ENCODE results near the gene FECH. TPM values are rescaled to one million over a fixed set of nuclear protein-coding genes. Genes with fewer than 3 reads are reported as not detected.

The FECH gene
- total and polyA plus RNA-seq, 2 donors (not counting 1 experiment from before 2014, with no cell fraction given), result 5.8 to 10.4 TPM

- no peak overlapping the region for H3K4me3 Mint-ChIP-seq
- no peak overlapping the region for H3K4me2 ChIP-seq (replicated peaks; ENCODE audit: low read depth, low read length, poor library complexity, severe bottlenecking)
- ChIA-PET POLR2A (no interaction called here), CTCF (interaction anchor here (1.2 kb wide), 2 partner anchors 8 to 12 kb away, joined by 4 to 7 read pairs; no protein-coding TSS in a partner anchor)
- no peaks in the 10 kb centered on the region for H3K9me3 ChIP-seq (ENCODE audit: control extremely low read depth in 1 of 3, control insufficient read depth in 2 of 3, insufficient read depth in 1 of 3, low read length in 2 of 3)
- H3K4me1 ChIP-seq (ENCODE audit: control insufficient read depth in 2 of 2, insufficient read depth in 2 of 2, low read length in 2 of 2), result no peaks in the 10 kb centered on the region
- H3K79me2 ChIP-seq (ENCODE audit: control insufficient read depth, insufficient read depth, low read length), result no peaks in the 10 kb centered on the region
- ATAC-seq (ENCODE audit: low read depth), result no peak
- no peaks in the 10 kb centered on the region for H3K27me3 Mint-ChIP-seq
- H2AFZ ChIP-seq (ENCODE audit: insufficient read depth, low read depth, low read length, poor library complexity, severe bottlenecking), result no peak overlapping the region
- H3K27ac ChIP-seq (ENCODE audit: low read length in 2 of 2), result no peak overlapping the region
- no peak for DNase-seq
- 100% methylated on average over 3 of the region's 4 CpGs for WGBS (ENCODE audit: insufficient coverage)
- no peak for TF ChIP-seq CTCF (IDR thresholded peaks at IDR 0.05)
- no peak for TF ChIP-seq EZH2 (IDR thresholded peaks at IDR 0.05; ENCODE audit: borderline replicate concordance, insufficient read depth, low read depth, low read length, poor library complexity, severe bottlenecking)
- H3K9ac ChIP-seq (ENCODE audit: low read length), result no peak overlapping the region
- H3K4me1 Mint-ChIP-seq, result no peaks in the 10 kb centered on the region
- H3K27ac Mint-ChIP-seq, result no peak overlapping the region
- H3K4me3 ChIP-seq (ENCODE audit: control extremely low read depth in 1 of 5, extremely low read depth in 1 of 5, insufficient read depth in 1 of 5, low read depth in 2 of 5, low read length in 4 of 5), result no peak overlapping the region
- H4K20me1 ChIP-seq (ENCODE audit: control insufficient read depth, insufficient read depth, low read length, poor library complexity, severe bottlenecking), result no peaks in the 10 kb centered on the region
- no peaks in the 10 kb centered on the region for H3K9me3 Mint-ChIP-seq (ENCODE audit: insufficient read depth)
- intact Hi-C loops (cut with micrococcal nuclease), result no loop called here
- peaks cover 0 to 18% of the 10 kb centered on the region in 2 experiments for H3K36me3 ChIP-seq (replicated peaks in 1 of 2; ENCODE audit: control extremely low read depth in 1 of 2, control insufficient read depth in 1 of 2, extremely low read depth in 1 of 2, insufficient read depth in 2 of 2, low read length in 1 of 2)
- no peaks in the 10 kb centered on the region for H3K27me3 ChIP-seq (replicated peaks in 1 of 4; ENCODE audit: control extremely low read depth in 1 of 4, control insufficient read depth in 3 of 4, insufficient read depth in 4 of 4, low read length in 3 of 4)
Measured at GRCh38 chr18:57570162-57570561, 16.3 kb downstream of the FECH start.

- H3K36me3 ChIP-seq (replicated peaks in 1 of 2; ENCODE audit: control extremely low read depth in 1 of 2, control insufficient read depth in 1 of 2, extremely low read depth in 1 of 2, insufficient read depth in 2 of 2, low read length in 1 of 2), result peaks cover 0 to 18% of the 10 kb centered on the region in 2 experiments
Measured at GRCh38 chr18:57569133-57569532, 17.4 kb downstream of the FECH start.

More at GRCh38 chr18:57569133-57569532, 17.4 kb downstream of the FECH start:
- ChIA-PET POLR2A (no interaction called here), CTCF (no interaction called here)
- Histone ChIP-seq H3K4me3 (ENCODE audit: control extremely low read depth in 1 of 5, extremely low read depth in 1 of 5, insufficient read depth in 1 of 5, low read depth in 2 of 5, low read length in 4 of 5) (no peak overlapping the region), H2AFZ (ENCODE audit: insufficient read depth, low read depth, low read length, poor library complexity, severe bottlenecking) (no peak overlapping the region), H3K9ac (ENCODE audit: low read length) (no peak overlapping the region), H3K4me1 (ENCODE audit: control insufficient read depth in 2 of 2, insufficient read depth in 2 of 2, low read length in 2 of 2) (no peaks in the 10 kb centered on the region), H3K9me3 (ENCODE audit: control extremely low read depth in 1 of 3, control insufficient read depth in 2 of 3, insufficient read depth in 1 of 3, low read length in 2 of 3) (no peaks in the 10 kb centered on the region), H3K4me2 (replicated peaks; ENCODE audit: low read depth, low read length, poor library complexity, severe bottlenecking) (no peak overlapping the region), H3K79me2 (ENCODE audit: control insufficient read depth, insufficient read depth, low read length) (no peaks in the 10 kb centered on the region), H3K27ac (ENCODE audit: low read length in 2 of 2) (no peak overlapping the region), H4K20me1 (ENCODE audit: control insufficient read depth, insufficient read depth, low read length, poor library complexity, severe bottlenecking) (no peaks in the 10 kb centered on the region), H3K27me3 (replicated peaks in 1 of 4; ENCODE audit: control extremely low read depth in 1 of 4, control insufficient read depth in 3 of 4, insufficient read depth in 4 of 4, low read length in 3 of 4) (no peaks in the 10 kb centered on the region)
- 33% methylated on average over 1 of the region's 2 CpGs for WGBS (ENCODE audit: insufficient coverage)
- Mint-ChIP-seq H3K27me3 (no peaks in the 10 kb centered on the region), H3K27ac (no peak overlapping the region), H3K9me3 (ENCODE audit: insufficient read depth) (no peaks in the 10 kb centered on the region), H3K4me1 (no peaks in the 10 kb centered on the region), H3K4me3 (no peak overlapping the region)
- ATAC-seq (ENCODE audit: low read depth), result no peak
- TF ChIP-seq CTCF (IDR thresholded peaks at IDR 0.05) (no peak), EZH2 (IDR thresholded peaks at IDR 0.05; ENCODE audit: borderline replicate concordance, insufficient read depth, low read depth, low read length, poor library complexity, severe bottlenecking) (no peak)
- DNase-seq, result no peak
- intact Hi-C loops (cut with micrococcal nuclease), result no loop called here

Measured in B cell (primary cell).